ENCODE data around the gene GPC4. TPM values are rescaled to one million over a fixed set of nuclear protein-coding genes. Genes with fewer than 3 reads are reported as not detected.

Gene GPC4
- total RNA-seq, 1 donor from 2014 or later, result 11.6 TPM

DNA sequence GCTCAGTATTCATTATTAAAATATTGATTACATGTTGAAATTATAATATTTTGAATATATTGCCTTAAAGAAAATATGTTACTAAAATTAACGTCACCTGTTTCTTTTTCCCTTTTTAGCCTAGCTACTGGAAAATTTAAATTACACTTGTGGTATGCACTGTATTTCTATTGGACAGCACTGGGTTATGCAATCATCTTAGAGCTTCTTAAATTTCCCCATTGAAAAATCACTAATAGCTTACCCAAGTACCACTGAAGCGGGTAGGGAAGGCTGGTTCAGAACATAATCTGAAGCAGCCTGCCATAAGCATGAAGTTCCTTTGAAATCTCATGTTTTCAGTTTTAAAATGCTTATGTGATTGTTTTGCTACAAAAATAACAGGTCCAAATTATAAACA, 147.7 kb downstream of the GPC4 start:
- DNase-seq (no peak), ATAC-seq (no peak)

DNA sequence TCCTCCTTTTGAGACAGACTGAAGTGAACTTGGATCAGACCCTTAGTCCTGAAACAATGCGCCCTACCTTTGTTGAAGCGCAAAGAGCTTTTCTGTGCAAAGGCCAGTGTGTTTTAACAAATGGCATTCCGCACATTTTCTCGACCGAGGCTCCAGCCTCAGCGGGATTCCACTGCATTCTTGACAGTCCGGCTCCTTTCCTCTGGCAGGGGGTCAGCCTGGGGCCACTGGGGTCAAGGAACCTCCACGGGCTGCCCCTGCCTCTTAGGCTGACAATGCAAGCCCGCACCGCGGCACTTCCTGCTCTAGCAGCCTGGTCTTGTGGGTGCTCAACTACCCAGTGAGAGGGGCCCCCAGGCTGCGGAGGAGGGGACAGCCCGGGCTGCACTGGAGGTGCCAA, 150.0 kb downstream of the GPC4 start:
- DNase-seq (no peak), ATAC-seq (no peak)
- intact Hi-C loops (cut with micrococcal nuclease), result no loop called here

More for the DNA sequence above, 147.7 kb downstream of the GPC4 start:
- intact Hi-C loops (cut with micrococcal nuclease), result no loop called here

DNA sequence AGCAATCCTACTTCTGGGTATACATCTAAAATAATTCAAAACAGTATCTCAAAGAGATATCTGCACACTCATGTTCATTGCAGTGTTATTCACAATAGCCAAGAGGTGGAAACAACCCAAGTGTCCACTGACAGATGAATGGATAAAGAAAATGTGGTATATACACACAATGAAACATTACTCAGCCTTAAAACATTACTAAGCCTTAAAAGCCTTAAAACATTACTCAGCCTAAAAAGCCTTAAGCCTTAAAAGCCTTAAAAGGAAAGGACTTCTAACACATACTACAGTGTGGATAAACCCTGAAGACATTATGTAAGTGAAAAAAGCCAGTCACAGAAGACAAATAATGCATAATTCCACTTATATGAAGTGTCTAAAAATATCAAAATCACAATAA, 156.8 kb downstream of the GPC4 start:
- no peak for ATAC-seq
- intact Hi-C loops (cut with micrococcal nuclease), result no loop called here
- no peak for DNase-seq

DNA sequence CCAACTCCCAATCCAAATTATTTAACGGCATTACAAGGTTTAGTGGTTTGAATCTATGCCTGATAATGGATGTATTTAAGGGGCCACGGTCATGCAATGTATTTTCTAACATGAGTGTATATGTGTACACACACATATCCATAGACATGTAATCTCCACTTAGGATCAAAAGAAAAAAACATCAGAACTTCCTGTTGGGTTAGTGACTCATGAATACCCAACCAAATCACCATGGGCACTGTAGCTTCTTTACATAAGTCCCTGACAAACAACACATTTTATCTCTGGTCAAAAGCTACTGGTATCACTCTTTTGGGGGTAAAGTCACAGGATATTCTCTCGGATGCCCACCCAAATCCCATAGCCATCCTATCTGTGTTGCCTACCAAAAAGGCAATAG, 160.6 kb downstream of the GPC4 start:
- DNase-seq (no peak), ATAC-seq (no peak)
- intact Hi-C loops (cut with micrococcal nuclease), result no loop called here

DNA sequence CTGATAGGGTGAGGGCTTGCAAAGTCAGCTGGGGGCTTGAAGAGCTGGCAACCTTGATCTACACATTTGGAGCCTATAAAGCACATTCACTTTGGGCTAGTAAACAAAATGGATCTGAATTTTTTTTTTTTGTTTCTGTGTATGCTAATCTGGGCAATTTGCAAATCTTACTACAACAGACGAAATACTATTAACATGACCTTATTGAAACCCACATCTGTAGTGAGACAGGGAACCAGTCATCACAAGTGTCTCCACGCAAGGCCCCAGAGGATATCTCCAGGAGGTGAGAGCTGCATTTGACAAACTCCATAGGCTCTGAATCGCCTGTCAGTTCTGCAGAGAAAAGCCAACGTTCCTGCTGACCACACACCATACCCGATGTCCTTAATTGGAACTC, 164.1 kb downstream of the GPC4 start:
- DNase-seq, result no peak
- intact Hi-C loops (cut with micrococcal nuclease), result no loop called here
- ATAC-seq, result no peak

DNA sequence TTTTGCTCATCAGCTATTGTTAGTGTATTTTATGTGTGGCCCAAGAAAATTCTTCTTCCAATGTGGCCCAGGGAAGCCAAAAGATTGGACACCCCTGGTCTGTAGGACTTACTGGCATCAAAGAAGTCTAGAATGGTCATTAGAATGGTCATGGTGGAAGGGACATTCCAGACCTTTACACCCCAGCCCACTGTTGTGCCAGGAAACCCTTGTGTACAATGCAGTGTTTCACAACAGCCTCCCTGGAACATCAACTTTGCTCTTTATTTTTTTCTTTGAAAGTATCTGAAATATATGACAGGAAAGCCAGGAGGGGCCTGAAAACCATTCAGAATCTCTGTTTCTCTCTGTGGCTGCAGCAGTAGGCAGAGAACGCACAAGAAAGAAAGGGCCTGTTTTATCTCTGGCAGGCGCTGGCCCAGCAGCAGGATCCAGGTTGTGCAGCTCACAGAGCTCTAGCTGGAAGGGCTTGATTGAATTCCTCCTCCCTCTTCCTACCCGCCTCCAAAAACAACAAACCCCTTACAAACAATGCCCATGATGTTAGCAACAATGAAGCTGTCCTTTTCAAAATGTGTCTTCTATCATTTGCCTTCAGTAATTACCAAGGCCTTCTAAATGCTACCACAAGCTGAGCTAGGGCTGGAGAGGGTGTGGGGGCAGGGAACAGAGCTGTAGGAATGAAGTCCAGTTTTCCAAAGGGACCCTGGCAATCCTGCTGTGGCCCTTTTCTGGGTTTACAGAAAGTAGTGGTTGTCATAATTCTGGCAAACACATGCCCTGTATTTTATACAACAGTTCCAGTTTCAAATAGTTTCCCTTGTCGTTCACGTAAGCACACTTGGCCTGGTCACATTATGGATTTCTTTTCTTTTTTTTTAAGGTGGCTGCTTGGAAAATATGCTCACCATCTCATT, 164.8 kb downstream of the GPC4 start:
- no peak for ATAC-seq
- intact Hi-C loops (cut with micrococcal nuclease), result no loop called here

More for the DNA sequence above, 164.8 kb downstream of the GPC4 start:
- no peak for DNase-seq

Other genes with a start within 250 kb of the GPC4 start
- gene TFDP3, start 197.1 kb downstream of the GPC4 start, total RNA-seq, result not detected

Data from left ventricle myocardium superior (tissue), 1 donor.